Fibroblast of lung (primary cell): ENCODE measurements around the gene MAMDC4. TPM values are rescaled to one million over a fixed set of nuclear protein-coding genes. Genes with fewer than 3 reads are reported as not detected.
"Not testable (repeated sequence)": the region's sequence is repeated elsewhere in the genome, so short reads cannot be mapped to it uniquely, and the experiment has no call there.

Source experiments
- DNase-seq, 2 donors: peaks; one replicate each; pipeline versions ENCODE4 v3.0.0 to v3.0.0-alpha.2; 2010; ENCODE audit warnings: low read depth in 2 of 2
- H2AFZ ChIP-seq: 2 replicates; pipeline ENCODE4 v1.5.1; 2012; ENCODE audit warnings: low read length, control low read depth, inconsistent platforms
- H3K27ac ChIP-seq: 2 replicates; pipeline ENCODE4 v1.5.1; 2011; ENCODE audit warnings: low read length, control low read depth; ENCODE audit not compliant: insufficient read depth
- H3K27me3 ChIP-seq: 2 replicates; pipeline ENCODE4 v1.5.1; 2011; ENCODE audit warnings: mild to moderate bottlenecking, low read length; ENCODE audit not compliant: control insufficient read depth, insufficient read depth
- H3K36me3 ChIP-seq: 2 replicates; pipeline ENCODE4 v1.5.1; 2011; ENCODE audit warnings: low read length; ENCODE audit not compliant: control insufficient read depth, insufficient read depth
- H3K4me1 ChIP-seq: 2 replicates; pipeline ENCODE4 v1.5.1; 2011; ENCODE audit warnings: low read length; ENCODE audit not compliant: control insufficient read depth, insufficient read depth; ENCODE audit errors: extremely low read depth
- H3K4me2 ChIP-seq: 2 replicates; pipeline ENCODE4 v1.5.1; 2011; ENCODE audit warnings: low read length, control low read depth; ENCODE audit not compliant: insufficient read depth; ENCODE audit errors: extremely low read depth
- H3K4me3 ChIP-seq, 4 experiments: fragments of 200-600 bp in 1 of 4; sonication (generic) in 1 of 4; replicated peaks in 1 of 4; 2 replicates each; pipeline ENCODE4 v1.5.1; 2011 to 2016; ENCODE audit warnings: low read length in 4 of 4, low read depth in 3 of 4, mild to moderate bottlenecking in 3 of 4, control low read depth in 2 of 4, inconsistent platforms in 1 of 4, mixed read lengths in 1 of 4; ENCODE audit not compliant: insufficient read depth in 1 of 4; ENCODE audit errors: control extremely low read depth in 1 of 4
- H3K79me2 ChIP-seq: 2 replicates; pipeline ENCODE4 v1.5.1; 2012; ENCODE audit warnings: mild to moderate bottlenecking, low read length, inconsistent platforms; ENCODE audit not compliant: control insufficient read depth, insufficient read depth
- H3K9ac ChIP-seq: 2 replicates; pipeline ENCODE4 v1.5.1; 2011; ENCODE audit warnings: mild to moderate bottlenecking, low read length, control low read depth; ENCODE audit not compliant: insufficient read depth
- H3K9me3 ChIP-seq: 2 replicates; pipeline ENCODE4 v1.5.1; 2012; ENCODE audit warnings: low read depth, low read length; ENCODE audit not compliant: control insufficient read depth, insufficient read depth
- H4K20me1 ChIP-seq: 2 replicates; pipeline ENCODE4 v1.5.1; 2011; ENCODE audit warnings: low read length; ENCODE audit not compliant: control insufficient read depth, insufficient read depth; ENCODE audit errors: extremely low read depth
- polyA plus RNA-seq, 2 donors: library from polyadenylated mRNA; depleted of rRNA in 1 of 2; stranded (reverse) in 1 of 2; unstranded in 1 of 2; fragments of >200 nt; gene quantifications; 2 replicates each; pipeline ENCODE4 v1.2.1, GENCODE V29; 2011 to 2012; ENCODE audit warnings: missing spikeins in 1 of 2
- total RNA-seq: library from RNA; depleted of rRNA; stranded (reverse); fragments of >200 nt; gene quantifications from 2 replicates; pipeline ENCODE4 v1.2.1, GENCODE V29; 2014
- TF ChIP-seq, protein P1 (sequence below), 2 donors: IDR thresholded peaks in 1 of 2; conservative IDR thresholded peaks in 1 of 2; 1 replicate in 1 of 2; 2 replicates in 1 of 2; pipeline ENCODE4 v1.5.1; 2011 to 2012; ENCODE audit warnings: low read length in 2 of 2, control low read depth in 1 of 2, inconsistent platforms in 1 of 2, low read depth in 1 of 2, mild to moderate bottlenecking in 1 of 2

MAMDC4 gene
- total and polyA plus RNA-seq, 2 donors (not counting 1 experiment from before 2014, with no cell fraction given) = 0.37 to 4.6 TPM

DNA sequence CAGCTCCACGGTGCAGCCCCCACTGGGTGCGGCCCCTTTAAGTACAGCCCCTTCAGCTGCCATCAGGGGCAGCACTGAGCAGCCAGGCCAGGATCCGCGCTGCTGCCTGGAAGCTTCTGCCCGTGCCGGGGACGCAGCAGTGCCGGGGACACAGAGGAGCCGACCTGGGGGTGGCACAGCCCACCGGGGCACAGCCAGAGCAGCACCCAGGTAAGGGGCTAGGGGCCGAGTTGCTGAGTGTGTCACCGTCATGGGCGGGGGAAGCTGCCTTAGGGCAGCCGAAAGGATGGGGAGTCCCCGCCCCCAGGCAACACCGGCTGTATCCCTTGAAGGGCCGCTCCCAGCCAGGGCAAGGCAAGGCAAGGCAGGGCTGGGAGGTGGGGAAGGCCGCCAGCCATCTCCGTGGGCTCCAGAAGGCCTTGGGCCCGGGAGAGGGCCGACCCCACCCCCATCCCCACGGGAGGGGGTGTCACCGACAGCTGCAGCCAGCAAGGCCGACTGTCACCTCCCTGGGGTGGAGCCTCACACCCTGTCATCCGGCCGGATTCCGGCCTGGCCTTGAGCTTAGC lies 9.7 kb upstream of the MAMDC4 start, which contains the start of gene AJM1:
AJM1 (plus strand) TSS at position 99 of the 569 bp plus-strand sequence. CDS start 1,937 bp downstream, outside the sequence.
- peaks cover 10% of the 10 kb centered on the region for H3K4me1 ChIP-seq
- TF ChIP-seq, protein P1, sequence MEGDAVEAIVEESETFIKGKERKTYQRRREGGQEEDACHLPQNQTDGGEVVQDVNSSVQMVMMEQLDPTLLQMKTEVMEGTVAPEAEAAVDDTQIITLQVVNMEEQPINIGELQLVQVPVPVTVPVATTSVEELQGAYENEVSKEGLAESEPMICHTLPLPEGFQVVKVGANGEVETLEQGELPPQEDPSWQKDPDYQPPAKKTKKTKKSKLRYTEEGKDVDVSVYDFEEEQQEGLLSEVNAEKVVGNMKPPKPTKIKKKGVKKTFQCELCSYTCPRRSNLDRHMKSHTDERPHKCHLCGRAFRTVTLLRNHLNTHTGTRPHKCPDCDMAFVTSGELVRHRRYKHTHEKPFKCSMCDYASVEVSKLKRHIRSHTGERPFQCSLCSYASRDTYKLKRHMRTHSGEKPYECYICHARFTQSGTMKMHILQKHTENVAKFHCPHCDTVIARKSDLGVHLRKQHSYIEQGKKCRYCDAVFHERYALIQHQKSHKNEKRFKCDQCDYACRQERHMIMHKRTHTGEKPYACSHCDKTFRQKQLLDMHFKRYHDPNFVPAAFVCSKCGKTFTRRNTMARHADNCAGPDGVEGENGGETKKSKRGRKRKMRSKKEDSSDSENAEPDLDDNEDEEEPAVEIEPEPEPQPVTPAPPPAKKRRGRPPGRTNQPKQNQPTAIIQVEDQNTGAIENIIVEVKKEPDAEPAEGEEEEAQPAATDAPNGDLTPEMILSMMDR (conservative IDR thresholded peaks at IDR 0.05 in 1 of 2, IDR thresholded peaks at IDR 0.05 in 1 of 2; ENCODE audit: low read depth in 1 of 2, low read length in 2 of 2) = peak; percentile 77 to 78

DNA sequence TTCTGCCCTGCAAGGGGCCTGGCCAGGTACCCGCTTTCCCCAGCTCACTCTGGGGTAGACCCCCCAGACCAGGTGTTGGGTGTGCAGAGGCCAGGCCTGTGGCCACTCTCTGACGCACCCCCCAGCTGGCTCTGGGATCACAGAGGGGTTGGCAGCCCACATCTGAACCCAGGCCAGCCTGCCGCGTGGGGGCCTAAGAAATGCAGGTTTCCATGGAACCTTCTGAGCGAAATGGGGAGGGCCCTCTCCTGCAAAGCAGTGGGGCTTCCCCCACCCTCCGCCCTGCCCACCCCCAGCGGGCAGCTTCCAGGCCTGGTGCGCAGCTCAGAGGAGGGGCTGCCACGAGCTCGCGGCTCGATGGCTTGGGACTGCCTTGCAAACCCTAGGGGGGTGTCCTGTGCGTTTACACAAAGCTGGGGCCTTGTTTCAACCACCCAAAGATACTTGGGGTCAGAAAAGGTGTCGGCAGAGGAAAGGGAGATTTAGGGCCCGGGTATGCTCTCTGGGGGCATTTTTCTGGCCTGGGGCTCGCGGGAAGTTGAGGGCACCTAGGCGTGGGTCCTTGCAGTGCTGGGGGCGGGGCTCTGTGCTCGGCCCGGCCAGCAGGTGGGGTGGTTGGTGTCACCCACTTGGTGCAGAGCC lies 8.9 kb upstream of the MAMDC4 start:
- Histone ChIP-seq H3K27me3 (peaks cover 24% of the 10 kb centered on the region), H3K36me3 (peaks cover 10% of the 10 kb centered on the region), H3K4me1 (peaks cover 10% of the 10 kb centered on the region), H3K4me3 (peak overlapping the region in 1 of 4 experiments; percentile 7)
- H2AFZ ChIP-seq, DNase-seq, H3K9me3 ChIP-seq, H3K27ac ChIP-seq, H3K4me2 ChIP-seq, H4K20me1 ChIP-seq, H3K79me2 ChIP-seq, H3K9ac ChIP-seq: not testable (repeated sequence)

More for the DNA sequence above, 9.7 kb upstream of the MAMDC4 start, which contains the start of gene AJM1:
- Histone ChIP-seq H3K4me2 (peak within 1 kb of the TSS; percentile 69), H3K36me3 (peaks cover 10% of the 10 kb centered on the region), H3K27me3 (peaks cover 24% of the 10 kb centered on the region), H3K4me3 (peak within 1 kb of the TSS in 3 of 4 experiments; percentile 54 to 64 (median 56))
- H3K79me2 ChIP-seq, H2AFZ ChIP-seq, H4K20me1 ChIP-seq, H3K9me3 ChIP-seq, H3K9ac ChIP-seq, H3K27ac ChIP-seq: not testable (repeated sequence)
- DNase-seq = peak; percentile 59 to 68

DNA sequence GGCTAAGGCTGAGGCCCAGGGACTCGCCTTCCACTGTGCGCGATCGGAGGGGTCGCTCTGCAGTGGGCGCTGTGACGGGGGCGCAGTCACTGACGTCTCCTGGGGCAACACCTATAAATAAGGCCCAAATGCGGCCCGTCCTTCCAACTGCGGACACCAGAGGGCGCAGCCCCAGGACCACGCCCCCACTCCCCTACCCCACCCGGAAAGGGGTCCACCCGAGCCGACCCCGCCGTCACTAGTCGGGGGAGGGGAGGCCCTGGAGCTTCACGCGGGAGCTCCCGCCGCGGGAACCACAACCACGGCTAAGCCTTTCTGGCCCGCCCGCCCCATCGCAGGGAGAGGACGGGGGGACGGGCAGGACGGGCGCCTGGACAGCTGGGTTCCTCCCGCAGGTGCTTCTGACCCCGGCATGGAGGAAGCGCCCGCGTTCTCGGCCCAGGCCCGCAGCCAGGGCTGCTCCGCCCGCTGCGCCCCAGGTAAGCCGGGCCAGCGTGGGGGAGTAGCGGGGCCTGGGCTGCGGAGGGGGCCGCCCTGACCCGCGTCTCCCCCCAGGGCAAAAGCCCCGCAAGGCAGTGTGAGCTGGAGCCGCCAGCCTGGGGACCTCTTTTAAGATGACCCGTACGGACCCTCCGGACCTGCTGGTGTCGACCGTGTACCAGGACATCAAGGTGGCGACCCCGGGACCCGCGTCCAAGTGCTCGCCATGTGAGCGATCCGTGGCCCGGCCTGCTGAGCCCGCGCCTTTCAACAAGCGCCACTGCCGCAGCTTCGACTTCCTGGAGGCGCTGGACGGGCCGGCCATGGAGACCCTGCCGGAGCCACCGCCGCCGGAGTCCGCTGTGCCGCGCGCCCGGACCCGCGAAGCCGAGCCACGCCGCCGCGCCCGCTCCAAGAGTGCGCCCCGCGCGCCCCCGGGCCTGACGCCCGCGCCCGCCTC lies 8.1 kb upstream of the MAMDC4 start:
- not testable (repeated sequence) for H3K79me2 ChIP-seq, H3K9me3 ChIP-seq, DNase-seq, H3K36me3 ChIP-seq, H2AFZ ChIP-seq, H3K4me2 ChIP-seq, H4K20me1 ChIP-seq, H3K9ac ChIP-seq, H3K27ac ChIP-seq, H3K4me3 ChIP-seq
- TF ChIP-seq, protein P1 (conservative IDR thresholded peaks at IDR 0.05 in 1 of 2, IDR thresholded peaks at IDR 0.05 in 1 of 2; ENCODE audit: low read depth in 1 of 2, low read length in 2 of 2) = peak; percentile 22 to 29
- Histone ChIP-seq H3K27me3 (peaks cover 24% of the 10 kb centered on the region), H3K4me1 (peaks cover 10% of the 10 kb centered on the region)
